Endodermal cell (in vitro differentiated cells): ENCODE data around the gene NGRN. TPM values are rescaled to one million over a fixed set of nuclear protein-coding genes. Genes with fewer than 3 reads are reported as not detected.

Source experiments
- DNase-seq: peaks from one replicate; pipeline ENCODE4 v3.0.0-alpha.2; 2017
- H3K27ac ChIP-seq: 2 replicates; pipeline ENCODE4 v1.5.1; 2013; ENCODE audit warnings: mild to moderate bottlenecking, low read depth, low read length, moderate library complexity
- H3K27me3 ChIP-seq: 2 replicates; pipeline ENCODE4 v1.6.1; 2013; ENCODE audit warnings: mild to moderate bottlenecking, low read length, moderate library complexity; ENCODE audit not compliant: insufficient read depth, control insufficient read depth, poor library complexity, severe bottlenecking
- H3K36me3 ChIP-seq: 2 replicates; pipeline ENCODE4 v1.7.0; 2013; ENCODE audit warnings: mild to moderate bottlenecking, low read length, moderate library complexity; ENCODE audit not compliant: control insufficient read depth, insufficient read depth
- H3K4me1 ChIP-seq: one replicate; pipeline ENCODE4 v1.7.0; 2013; ENCODE audit warnings: low read length; ENCODE audit not compliant: control insufficient read depth, insufficient read depth
- H3K4me3 ChIP-seq: 2 replicates; pipeline ENCODE4 v1.5.1; 2013; ENCODE audit warnings: mild to moderate bottlenecking, low read length, moderate library complexity
- H3K9ac ChIP-seq: 2 replicates; pipeline ENCODE4 v1.6.1; 2013; ENCODE audit warnings: mild to moderate bottlenecking, low read length, moderate library complexity; ENCODE audit not compliant: poor library complexity, severe bottlenecking; ENCODE audit errors: extremely low read depth
- H3K9me3 ChIP-seq: 2 replicates; pipeline ENCODE4 v1.6.1; 2013; ENCODE audit warnings: mild to moderate bottlenecking, low read length, moderate library complexity; ENCODE audit not compliant: control insufficient read depth
- H3K27ac Mint-ChIP-seq: 2 replicates; pipeline ENCODE4 v1.8.0; 2020; ENCODE audit warnings: mixed read lengths
- H3K27me3 Mint-ChIP-seq: 2 replicates; pipeline ENCODE4 v1.8.0; 2021; ENCODE audit warnings: mild to moderate bottlenecking, mixed read lengths; ENCODE audit not compliant: insufficient read depth
- H3K36me3 Mint-ChIP-seq: 2 replicates; pipeline ENCODE4 v1.8.0; 2020; ENCODE audit warnings: low read depth, mixed read lengths
- H3K4me1 Mint-ChIP-seq: 2 replicates; pipeline ENCODE4 v1.8.0; 2020; ENCODE audit warnings: mixed read lengths
- H3K4me3 Mint-ChIP-seq: 2 replicates; pipeline ENCODE4 v1.8.0; 2020; ENCODE audit warnings: mild to moderate bottlenecking, moderate library complexity, mixed read lengths
- H3K9me3 Mint-ChIP-seq: 2 replicates; pipeline ENCODE4 v1.8.0; 2020; ENCODE audit warnings: mild to moderate bottlenecking, mixed read lengths
- WGBS, 2 experiments: methylation state at CpG; one replicate each; pipeline versions ENCODE4 v1.1.5 to v1.1.7; 2013; ENCODE audit warnings: missing lambda C conversion rate in 2 of 2, mixed read lengths in 1 of 2; ENCODE audit not compliant: insufficient coverage in 1 of 2, insufficient read length in 1 of 2; 5-methylcytosine and 5-hydroxymethylcytosine counted together
- total RNA-seq, 2 donors: library from RNA; stranded (reverse); fragmentation: NEBNext Ultra II Directional in 1 of 2; extraction: Animal tissue kit (Norgen Biotek cat#: 25700) in 1 of 2; gene quantifications; 2 replicates in 1 of 2; 3 replicates in 1 of 2; pipeline ENCODE4 v1.2.1, GENCODE V29; 2021
- TF ChIP-seq, protein P1 (sequence below): fragments of 200-600 bp; sonication (generic); conservative IDR thresholded peaks from 2 replicates; pipeline ENCODE4 v1.5.0; 2021; ENCODE audit warnings: antibody characterized with exemption, mild to moderate bottlenecking

The NGRN gene
- total RNA-seq, 2 donors from 2014 or later, result 89.3 to 103 TPM

DNA sequence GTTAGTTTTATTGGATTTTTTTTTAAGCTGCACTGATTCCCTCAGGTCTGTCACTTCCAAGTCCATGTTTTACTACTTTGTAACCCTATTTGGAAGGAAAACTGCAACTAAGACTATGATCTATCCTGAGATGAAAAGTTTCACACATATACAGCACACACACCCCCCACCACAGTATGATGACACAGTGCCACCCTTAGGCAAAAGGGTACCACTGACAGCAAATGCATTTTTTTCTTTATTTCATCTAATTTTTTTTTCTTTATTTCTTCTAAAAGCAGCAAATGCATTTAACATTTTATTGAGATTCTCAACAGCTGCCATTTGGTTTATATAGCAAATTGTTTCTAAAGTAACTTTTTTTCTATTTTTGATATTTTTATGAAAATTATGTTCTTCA lies 21.2 kb downstream of the NGRN start:
- DNase-seq, result no peak
- no peaks in the 10 kb centered on the region for H3K27me3 ChIP-seq
- H3K27ac ChIP-seq, result no peak overlapping the region
- Mint-ChIP-seq H3K36me3 (no peaks in the 10 kb centered on the region), H3K27me3 (no peaks in the 10 kb centered on the region), H3K27ac (no peak overlapping the region), H3K4me1 (peaks cover 2% of the 10 kb centered on the region), H3K4me3 (no peak overlapping the region), H3K9me3 (no peaks in the 10 kb centered on the region)
- no peaks in the 10 kb centered on the region for H3K9me3 ChIP-seq
- TF ChIP-seq, protein P1, sequence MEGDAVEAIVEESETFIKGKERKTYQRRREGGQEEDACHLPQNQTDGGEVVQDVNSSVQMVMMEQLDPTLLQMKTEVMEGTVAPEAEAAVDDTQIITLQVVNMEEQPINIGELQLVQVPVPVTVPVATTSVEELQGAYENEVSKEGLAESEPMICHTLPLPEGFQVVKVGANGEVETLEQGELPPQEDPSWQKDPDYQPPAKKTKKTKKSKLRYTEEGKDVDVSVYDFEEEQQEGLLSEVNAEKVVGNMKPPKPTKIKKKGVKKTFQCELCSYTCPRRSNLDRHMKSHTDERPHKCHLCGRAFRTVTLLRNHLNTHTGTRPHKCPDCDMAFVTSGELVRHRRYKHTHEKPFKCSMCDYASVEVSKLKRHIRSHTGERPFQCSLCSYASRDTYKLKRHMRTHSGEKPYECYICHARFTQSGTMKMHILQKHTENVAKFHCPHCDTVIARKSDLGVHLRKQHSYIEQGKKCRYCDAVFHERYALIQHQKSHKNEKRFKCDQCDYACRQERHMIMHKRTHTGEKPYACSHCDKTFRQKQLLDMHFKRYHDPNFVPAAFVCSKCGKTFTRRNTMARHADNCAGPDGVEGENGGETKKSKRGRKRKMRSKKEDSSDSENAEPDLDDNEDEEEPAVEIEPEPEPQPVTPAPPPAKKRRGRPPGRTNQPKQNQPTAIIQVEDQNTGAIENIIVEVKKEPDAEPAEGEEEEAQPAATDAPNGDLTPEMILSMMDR, result peak; percentile 63
- H3K4me1 ChIP-seq, result no peaks in the 10 kb centered on the region
- H3K9ac ChIP-seq, result no peak overlapping the region
- H3K36me3 ChIP-seq, result no peaks in the 10 kb centered on the region
- no peak overlapping the region for H3K4me3 ChIP-seq

DNA sequence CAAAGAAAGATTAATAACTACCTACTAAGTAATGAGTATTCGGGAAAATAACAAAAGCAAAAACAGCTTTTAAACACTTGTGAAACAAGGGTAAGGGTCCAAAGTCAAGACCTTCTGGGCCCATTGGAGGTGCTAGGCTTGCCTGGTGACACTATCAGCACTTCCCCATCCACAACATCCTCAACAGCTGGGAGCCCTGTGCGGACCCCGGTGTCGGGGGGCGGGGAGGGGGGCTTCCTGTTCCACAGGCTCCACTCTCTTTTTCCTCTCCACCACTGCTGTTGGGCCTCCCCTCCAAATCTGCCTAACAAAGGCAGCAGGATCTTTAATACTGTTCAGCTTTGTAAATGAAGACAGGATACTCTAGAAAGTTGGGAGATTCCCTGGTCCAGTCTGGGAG lies 21.6 kb downstream of the NGRN start:
- Histone ChIP-seq H3K9ac (no peak overlapping the region), H3K27ac (no peak overlapping the region), H3K4me1 (no peaks in the 10 kb centered on the region), H3K4me3 (no peak overlapping the region), H3K27me3 (no peaks in the 10 kb centered on the region), H3K36me3 (no peaks in the 10 kb centered on the region), H3K9me3 (no peaks in the 10 kb centered on the region)
- TF ChIP-seq, protein P1, result no peak
- H3K27ac Mint-ChIP-seq, result no peak overlapping the region
- no peak overlapping the region for H3K4me3 Mint-ChIP-seq
- 67% methylated on average over 5 of the region's 5 CpGs; no CpG with 5 or more reads in 1 of the 2 experiments for WGBS, 2 experiments
- peaks cover 2% of the 10 kb centered on the region for H3K4me1 Mint-ChIP-seq
- no peaks in the 10 kb centered on the region for H3K36me3 Mint-ChIP-seq
- no peaks in the 10 kb centered on the region for H3K27me3 Mint-ChIP-seq
- no peaks in the 10 kb centered on the region for H3K9me3 Mint-ChIP-seq
- peak; percentile 59 for DNase-seq

DNA sequence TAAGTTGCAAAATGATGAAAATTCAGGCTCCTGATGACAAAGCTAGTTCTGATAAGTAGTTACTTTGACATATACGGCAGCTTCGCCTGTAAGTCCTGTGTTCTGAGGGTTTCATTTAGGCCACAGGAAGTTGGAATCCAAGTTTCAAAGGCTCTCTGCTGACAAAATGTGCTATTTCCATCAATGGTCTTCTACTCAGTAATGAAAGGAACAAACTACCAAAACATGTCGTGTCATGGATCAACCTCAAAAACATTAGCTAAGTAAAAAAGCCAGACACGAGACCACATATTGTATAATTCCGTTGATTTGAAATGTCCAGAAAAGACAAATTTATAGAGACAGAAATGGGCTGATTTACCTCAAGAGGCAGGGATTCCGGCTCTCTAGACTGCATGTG lies 22.5 kb downstream of the NGRN start:
- Mint-ChIP-seq H3K27ac (no peak overlapping the region), H3K27me3 (no peaks in the 10 kb centered on the region), H3K36me3 (no peaks in the 10 kb centered on the region), H3K4me3 (no peak overlapping the region), H3K9me3 (no peaks in the 10 kb centered on the region), H3K4me1 (peaks cover 1% of the 10 kb centered on the region)
- H3K36me3 ChIP-seq, result no peaks in the 10 kb centered on the region
- 92 to 97% methylated on average over 4 to 5 of the region's 6 CpGs for WGBS, 2 experiments
- no peaks in the 10 kb centered on the region for H3K27me3 ChIP-seq
- no peak for DNase-seq
- no peak overlapping the region for H3K4me3 ChIP-seq
- H3K4me1 ChIP-seq, result no peaks in the 10 kb centered on the region
- H3K27ac ChIP-seq, result no peak overlapping the region
- no peaks in the 10 kb centered on the region for H3K9me3 ChIP-seq
- TF ChIP-seq, protein P1, result no peak
- no peak overlapping the region for H3K9ac ChIP-seq
